HG02798 (cell line): ENCODE data around the gene PPP1R3F.
A peak's percentile ranks its signal among the peaks of the same experiment; 100 is the strongest.
"Not testable (repeated sequence)": the region's sequence is repeated elsewhere in the genome, so short reads cannot be mapped to it uniquely, and the experiment has no call there.

Experiments
- ATAC-seq: cut with Tn5 transposase; IDR thresholded peaks from one replicate; pipeline ENCODE4 v1.9.1; 2021; ENCODE audit warnings: mild to moderate bottlenecking; ENCODE audit not compliant: unreplicated experiment, poor library complexity

The PPP1R3F gene

GRCh38 chrX:49270249-49270921, 792 bp downstream of the PPP1R3F start:
- no peak for ATAC-seq

- ATAC-seq: no peak
Observed at GRCh38 chrX:49271341-49271740, 1.7 kb downstream of the PPP1R3F start.

- ATAC-seq: no peak
Observed at GRCh38 chrX:49272421-49272820, 2.8 kb downstream of the PPP1R3F start.

GRCh38 chrX:49273181-49273727, 3.7 kb downstream of the PPP1R3F start:
- ATAC-seq: no peak

- no peak for ATAC-seq
Observed at GRCh38 chrX:49276207-49276606, 6.6 kb downstream of the PPP1R3F start.

GRCh38 chrX:49276671-49277534, 7.3 kb downstream of the PPP1R3F start:
- ATAC-seq: no peak

- ATAC-seq: no peak
Observed at GRCh38 chrX:49277535-49277830, 7.9 kb downstream of the PPP1R3F start.

- ATAC-seq: no peak
Observed at GRCh38 chrX:49278081-49278480, 8.5 kb downstream of the PPP1R3F start.

- ATAC-seq: no peak
Observed at GRCh38 chrX:49282647-49283011, 13.0 kb downstream of the PPP1R3F start.

- no peak for ATAC-seq
Observed at GRCh38 chrX:49284212-49284611, 14.6 kb downstream of the PPP1R3F start.

- no peak for ATAC-seq
Observed at GRCh38 chrX:49286136-49286535, 16.5 kb downstream of the PPP1R3F start.

GRCh38 chrX:49286581-49286980, 17.0 kb downstream of the PPP1R3F start:
- no peak for ATAC-seq

GRCh38 chrX:49287665-49288064, 18.1 kb downstream of the PPP1R3F start:
- no peak for ATAC-seq

- ATAC-seq: no peak
Observed at GRCh38 chrX:49290215-49290614, 20.6 kb downstream of the PPP1R3F start.

GRCh38 chrX:49291615-49292337, 22.2 kb downstream of the PPP1R3F start:
- peak; percentile 44 for ATAC-seq

- no peak for ATAC-seq
Observed at GRCh38 chrX:49292400-49293362, 23.1 kb downstream of the PPP1R3F start.

GRCh38 chrX:49299293-49299692, 29.7 kb downstream of the PPP1R3F start:
- ATAC-seq: not testable (repeated sequence)

GRCh38 chrX:49300703-49301102, 31.1 kb downstream of the PPP1R3F start:
- no peak for ATAC-seq

GRCh38 chrX:49303346-49303745, 33.8 kb downstream of the PPP1R3F start, which contains the start of gene GAGE10:
TSS of gene GAGE10 (plus strand) at chrX:49303646. CDS start at chrX:49304860, 1,214 bp downstream.
- no peak for ATAC-seq

GRCh38 chrX:49307775-49308174, 38.2 kb downstream of the PPP1R3F start:
- ATAC-seq: not testable (repeated sequence)
